ENCODE data around the gene HYAL1. TPM values are rescaled to one million over a fixed set of nuclear protein-coding genes. Genes with fewer than 3 reads are reported as not detected.
"Not testable (repeated sequence)": the region's sequence is repeated elsewhere in the genome, so short reads cannot be mapped to it uniquely, and the experiment has no call there.

Gene HYAL1
- total RNA-seq, 1 donor from 2014 or later = 11.2 TPM

GRCh38 chr3:50319894-50320625 lies 16.7 kb upstream of the HYAL1 start:
- no peak for DNase-seq (ENCODE audit: low spot score)

DNA sequence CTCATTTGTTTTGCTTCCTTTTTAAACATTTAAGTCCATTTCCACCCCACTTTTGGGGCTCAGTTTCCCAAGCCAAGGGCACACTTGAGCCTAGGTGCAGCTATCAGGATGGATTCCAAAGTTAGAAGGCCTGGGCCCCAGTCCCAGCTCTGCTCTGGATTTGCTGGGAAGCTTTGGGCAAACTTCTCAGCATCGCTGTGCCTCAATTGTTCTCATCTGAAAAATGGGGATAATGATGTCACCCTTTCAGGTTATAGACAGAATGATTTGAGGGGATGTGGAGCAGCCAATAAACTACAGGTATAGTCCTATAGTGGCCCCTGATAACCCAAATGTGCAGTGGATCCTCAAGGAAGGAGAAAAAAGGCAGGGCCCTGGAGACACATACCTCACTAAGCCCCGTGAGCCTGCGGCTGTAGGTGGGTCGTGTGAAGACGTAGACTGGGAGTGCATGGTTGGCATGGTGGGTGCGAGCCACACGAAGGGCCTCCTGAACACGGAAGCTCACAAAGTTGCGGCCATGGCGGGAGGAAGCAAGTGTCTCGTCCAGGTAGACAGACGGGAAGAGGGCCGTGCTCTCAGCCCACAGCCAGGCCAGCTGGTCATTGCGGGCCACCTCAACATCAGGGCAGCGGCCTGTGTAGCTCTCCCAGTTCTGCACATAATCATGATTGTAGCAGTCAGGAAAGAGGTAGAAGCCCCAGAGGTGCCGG lies 16.0 kb upstream of the HYAL1 start:
- DNase-seq (ENCODE audit: low spot score) = no peak

GRCh38 chr3:50318615-50319014 lies 15.2 kb upstream of the HYAL1 start:
- DNase-seq (ENCODE audit: low spot score) = no peak

GRCh38 chr3:50318163-50318562 lies 14.8 kb upstream of the HYAL1 start:
- DNase-seq (ENCODE audit: low spot score) = no peak

DNA sequence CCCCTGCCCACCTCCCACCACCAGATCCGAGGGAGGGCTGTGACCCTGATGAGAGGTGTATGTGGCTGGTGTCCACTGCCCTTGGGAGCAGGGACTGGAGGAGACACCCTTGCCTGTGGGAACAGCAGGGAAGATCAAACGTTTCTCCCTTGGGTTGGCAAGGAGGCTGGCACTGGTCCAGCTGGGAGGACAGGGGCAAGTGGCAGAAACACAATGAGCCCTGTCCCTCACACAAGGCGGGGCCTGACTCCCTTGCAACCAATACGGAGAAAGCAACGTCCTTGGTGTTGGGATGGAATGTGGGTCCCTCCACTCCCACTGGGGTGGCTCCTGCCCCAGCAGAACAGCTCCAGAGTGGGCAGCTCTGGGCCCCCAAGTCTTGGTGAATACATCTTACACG lies 13.9 kb upstream of the HYAL1 start:
- DNase-seq (ENCODE audit: low spot score) = no peak

DNA sequence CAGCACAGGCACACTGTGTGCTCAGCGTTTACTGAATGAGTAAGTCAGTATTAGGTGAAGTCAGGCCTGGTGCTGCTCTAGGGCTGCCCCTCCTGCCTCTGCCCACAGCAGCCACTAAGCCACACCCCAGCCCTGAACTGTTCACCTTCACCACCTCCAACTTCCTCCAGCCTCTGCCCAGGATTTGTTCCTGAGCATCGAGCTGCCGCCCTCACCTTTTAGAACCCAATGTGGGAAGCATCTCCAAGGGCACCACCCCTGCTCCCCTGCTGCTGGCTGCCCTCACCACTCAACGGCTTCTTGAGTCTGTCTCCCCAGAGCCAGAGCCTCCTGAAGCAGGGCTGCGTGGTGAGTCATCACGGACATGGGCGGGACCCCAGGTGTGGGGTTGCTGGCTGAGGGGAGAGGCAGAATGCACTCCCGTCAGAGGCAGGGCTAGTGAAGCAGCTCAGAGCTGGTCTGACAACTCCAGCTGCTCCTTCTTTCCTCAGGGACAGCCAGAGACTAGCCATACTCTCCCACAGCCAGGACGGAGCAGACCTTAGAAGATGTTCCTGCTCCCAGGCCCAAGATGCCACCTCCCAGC lies 13.4 kb upstream of the HYAL1 start:
- DNase-seq (ENCODE audit: low spot score) = no peak

DNA sequence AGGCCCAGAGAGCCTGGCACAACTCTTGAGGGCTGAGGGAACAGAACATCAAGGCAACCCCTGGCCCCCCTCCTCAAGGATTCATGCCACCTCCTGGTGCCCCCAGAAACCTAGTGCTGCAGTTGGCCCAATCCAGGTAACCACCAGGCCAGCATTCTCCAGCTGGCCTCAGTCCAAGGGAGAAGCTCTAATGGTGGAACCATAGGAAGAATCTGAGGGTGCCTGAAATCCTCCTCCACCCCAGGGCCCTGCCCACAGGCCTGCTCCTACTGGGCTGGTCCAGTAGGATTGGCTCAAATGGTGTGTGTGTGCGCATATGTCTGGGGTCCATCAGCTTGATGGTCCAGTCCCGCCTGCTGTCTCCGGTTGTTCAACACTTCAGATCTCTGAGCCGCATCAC lies 11.4 kb upstream of the HYAL1 start:
- DNase-seq (ENCODE audit: low spot score) = no peak

DNA sequence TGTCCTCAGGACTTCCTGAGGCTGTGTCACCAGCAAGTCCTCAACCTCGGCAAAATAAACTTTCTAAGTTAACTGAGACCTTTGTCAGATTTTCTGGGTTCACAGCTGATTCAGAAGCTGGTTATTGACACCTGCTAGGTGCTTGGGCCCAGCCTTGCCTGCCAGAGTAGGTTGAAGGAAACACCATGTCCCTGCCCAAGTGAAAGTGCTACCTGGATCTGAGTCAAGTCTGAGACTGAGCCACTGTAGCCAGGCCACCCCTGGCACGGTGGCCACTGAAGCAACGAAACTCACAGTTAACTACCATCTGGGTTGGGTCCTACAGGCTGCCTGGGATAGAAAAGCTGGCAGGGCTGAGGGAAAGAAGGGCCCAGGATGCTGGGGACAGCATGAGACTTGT lies 11.0 kb upstream of the HYAL1 start:
- DNase-seq (ENCODE audit: low spot score) = no peak

- DNase-seq (ENCODE audit: low spot score) = not testable (repeated sequence)
Observed at GRCh38 chr3:50312041-50312440, 8.7 kb upstream of the HYAL1 start.

- no peak for DNase-seq (ENCODE audit: low spot score)
Observed at GRCh38 chr3:50304601-50305000, 1.2 kb upstream of the HYAL1 start.

DNA sequence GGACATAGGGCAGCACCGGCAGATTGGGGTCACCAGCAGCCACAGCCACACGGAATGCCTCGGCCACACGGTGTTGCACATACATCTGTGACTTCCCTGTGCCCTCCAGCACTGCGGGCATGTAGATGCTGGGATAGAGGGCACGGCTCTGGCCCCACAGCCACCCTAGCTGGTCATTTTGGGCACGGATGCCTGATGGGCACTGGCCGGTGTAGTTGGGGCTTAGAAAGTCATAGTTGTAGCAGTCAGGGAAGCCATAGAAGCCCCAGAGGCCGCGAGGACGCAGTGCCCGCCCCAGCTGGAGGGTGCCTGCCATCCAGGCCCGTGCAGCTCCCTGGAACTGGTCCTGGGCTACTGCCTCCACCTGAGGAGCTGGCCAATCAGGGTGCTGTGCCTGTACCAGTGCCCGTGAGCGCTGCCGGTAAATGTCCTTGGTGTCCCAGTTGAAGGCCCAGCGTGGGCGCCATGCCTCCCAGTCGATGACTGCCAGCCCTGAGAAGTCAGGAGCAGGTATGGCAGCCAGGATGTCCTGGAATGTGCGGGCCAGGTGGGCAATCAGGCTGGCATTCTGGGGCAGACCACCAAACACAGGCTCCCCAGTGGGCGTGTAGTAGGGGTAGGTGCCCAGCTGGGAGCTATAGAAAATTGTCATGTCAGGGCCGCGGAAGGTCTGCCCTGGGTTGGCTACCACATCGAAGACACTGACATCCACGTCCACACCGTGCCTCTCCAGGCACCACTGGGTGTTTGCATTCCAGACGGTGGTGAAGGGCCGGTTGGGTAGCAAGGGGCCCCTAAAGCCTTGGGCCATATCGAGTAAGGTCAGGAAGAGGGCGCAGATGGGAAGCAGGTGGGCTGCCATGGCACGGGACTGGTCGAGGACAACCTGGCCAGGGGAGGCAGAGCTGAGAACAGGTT lies 1.0 kb downstream of the HYAL1 start:
- no peak for DNase-seq (ENCODE audit: low spot score)

- DNase-seq (ENCODE audit: low spot score) = no peak
Observed at GRCh38 chr3:50300681-50301254, 2.6 kb downstream of the HYAL1 start.

DNA sequence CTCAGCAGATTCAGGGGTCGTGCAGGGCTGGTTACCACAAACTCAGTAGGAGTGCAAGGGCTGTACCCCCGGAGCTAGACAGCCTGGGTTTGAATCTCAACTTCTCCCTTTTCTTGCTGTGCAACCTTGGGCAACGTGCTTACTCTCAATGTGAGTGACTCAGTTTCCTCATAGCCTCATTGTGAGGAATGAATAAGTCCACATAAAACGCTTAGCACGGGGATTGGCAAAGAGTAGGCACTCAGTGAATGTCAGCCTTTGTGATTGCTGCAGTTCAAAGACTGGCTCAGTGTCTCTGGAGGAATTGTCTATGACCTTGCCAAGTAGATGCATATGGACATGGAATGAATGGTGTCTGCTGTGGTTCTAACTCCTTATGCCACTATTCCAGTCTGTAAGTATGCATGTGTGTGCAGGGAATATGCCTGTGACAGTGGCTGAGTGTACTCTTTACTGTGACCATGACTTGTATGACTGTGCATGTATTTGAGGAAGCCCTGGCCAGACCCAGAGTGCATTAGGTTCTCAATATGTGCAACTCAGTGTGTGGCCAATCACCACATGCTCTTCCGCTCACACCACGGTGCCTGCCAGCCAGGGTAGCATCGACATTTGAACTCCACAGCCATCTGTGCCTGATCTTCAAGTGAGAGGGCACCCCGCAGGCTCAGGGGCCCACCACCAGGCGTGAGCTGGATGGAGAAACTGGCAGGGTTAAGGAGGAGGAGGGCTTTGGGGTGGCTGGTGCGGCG lies 3.3 kb downstream of the HYAL1 start:
- no peak for DNase-seq (ENCODE audit: low spot score)

DNA sequence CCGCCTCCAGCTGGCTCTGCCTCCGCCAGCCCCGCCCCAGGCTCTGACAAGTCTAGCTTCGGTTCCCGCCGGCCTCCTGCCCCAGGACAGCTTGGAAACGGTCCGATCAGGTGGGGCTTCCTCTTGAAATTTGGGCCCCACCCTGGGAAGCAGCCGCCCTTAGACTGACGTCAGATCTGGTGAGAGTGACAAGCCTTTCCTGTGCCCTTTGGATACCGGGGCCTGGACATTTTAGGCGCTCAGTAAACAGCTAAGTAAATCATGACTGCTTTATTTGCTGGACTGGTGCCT lies 3.8 kb downstream of the HYAL1 start:
- no peak for DNase-seq (ENCODE audit: low spot score)

GRCh38 chr3:50298836-50299637 lies 4.3 kb downstream of the HYAL1 start, which contains the start of the genes HYAL3 and NAA80:
Gene HYAL3, minus strand, starts transcription at chr3:50299405. Its CDS starts 3,803 bp downstream, at chr3:50295602.
Gene NAA80, minus strand, starts transcription at chr3:50299405. Its CDS starts 1,942 bp downstream, at chr3:50297463.
- DNase-seq (ENCODE audit: low spot score) = peak; percentile 100

GRCh38 chr3:50297896-50298725 lies 5.3 kb downstream of the HYAL1 start:
- no peak for DNase-seq (ENCODE audit: low spot score)

DNA sequence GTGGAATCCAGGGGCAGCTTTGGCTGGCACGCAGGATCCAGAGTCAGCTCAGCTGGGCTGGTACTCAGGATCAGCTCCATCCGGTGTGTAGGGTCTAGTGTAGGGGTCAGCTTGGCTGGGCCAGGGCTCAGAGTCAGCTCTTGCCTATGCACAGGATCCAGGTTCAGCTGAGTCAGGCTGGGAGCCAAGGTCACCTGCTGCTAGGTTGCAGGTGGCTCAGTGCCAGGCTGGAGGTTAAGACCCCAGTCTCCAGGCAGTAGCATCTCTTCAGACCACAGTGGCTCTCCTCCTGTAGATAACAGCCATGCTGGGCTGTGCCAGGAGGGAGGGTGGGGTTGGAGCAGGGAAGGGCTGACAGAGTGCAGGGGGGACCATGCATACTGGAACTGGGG lies 6.0 kb downstream of the HYAL1 start:
- DNase-seq (ENCODE audit: low spot score) = no peak

GRCh38 chr3:50296721-50297383 lies 6.5 kb downstream of the HYAL1 start:
- no peak for DNase-seq (ENCODE audit: low spot score)

Measured in mesenteric fat pad (tissue), 1 donor.